ENCODE data around the gene DDAH1.

The DDAH1 gene

DNA sequence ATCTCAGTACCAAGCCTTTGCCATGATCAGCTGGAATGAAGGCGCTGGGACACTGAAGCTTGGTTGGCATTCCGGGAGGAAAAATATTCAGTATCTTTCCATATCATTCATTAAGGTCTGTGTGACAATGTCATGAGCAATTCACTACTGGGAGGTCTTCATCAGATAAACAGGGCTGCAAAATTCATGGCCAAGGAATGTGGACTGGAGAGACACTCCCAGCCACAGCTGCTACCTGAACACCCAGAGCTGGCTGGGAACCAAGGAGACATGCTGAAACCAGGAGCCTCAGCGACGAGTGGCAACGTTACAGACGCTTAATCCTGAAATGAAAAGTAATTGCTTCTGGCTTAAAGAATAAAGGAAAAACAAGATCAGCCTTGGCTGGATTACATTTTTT, 30.6 kb upstream of the DDAH1 start:
- TF ChIP-seq, protein P1, sequence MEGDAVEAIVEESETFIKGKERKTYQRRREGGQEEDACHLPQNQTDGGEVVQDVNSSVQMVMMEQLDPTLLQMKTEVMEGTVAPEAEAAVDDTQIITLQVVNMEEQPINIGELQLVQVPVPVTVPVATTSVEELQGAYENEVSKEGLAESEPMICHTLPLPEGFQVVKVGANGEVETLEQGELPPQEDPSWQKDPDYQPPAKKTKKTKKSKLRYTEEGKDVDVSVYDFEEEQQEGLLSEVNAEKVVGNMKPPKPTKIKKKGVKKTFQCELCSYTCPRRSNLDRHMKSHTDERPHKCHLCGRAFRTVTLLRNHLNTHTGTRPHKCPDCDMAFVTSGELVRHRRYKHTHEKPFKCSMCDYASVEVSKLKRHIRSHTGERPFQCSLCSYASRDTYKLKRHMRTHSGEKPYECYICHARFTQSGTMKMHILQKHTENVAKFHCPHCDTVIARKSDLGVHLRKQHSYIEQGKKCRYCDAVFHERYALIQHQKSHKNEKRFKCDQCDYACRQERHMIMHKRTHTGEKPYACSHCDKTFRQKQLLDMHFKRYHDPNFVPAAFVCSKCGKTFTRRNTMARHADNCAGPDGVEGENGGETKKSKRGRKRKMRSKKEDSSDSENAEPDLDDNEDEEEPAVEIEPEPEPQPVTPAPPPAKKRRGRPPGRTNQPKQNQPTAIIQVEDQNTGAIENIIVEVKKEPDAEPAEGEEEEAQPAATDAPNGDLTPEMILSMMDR (conservative IDR thresholded peaks at IDR 0.05; ENCODE audit: low read depth, low read length) = no peak
- peak; percentile 43 for DNase-seq (ENCODE audit: low read depth)
- no peak overlapping the region for H3K4me3 ChIP-seq (ENCODE audit: low read length)

DNA sequence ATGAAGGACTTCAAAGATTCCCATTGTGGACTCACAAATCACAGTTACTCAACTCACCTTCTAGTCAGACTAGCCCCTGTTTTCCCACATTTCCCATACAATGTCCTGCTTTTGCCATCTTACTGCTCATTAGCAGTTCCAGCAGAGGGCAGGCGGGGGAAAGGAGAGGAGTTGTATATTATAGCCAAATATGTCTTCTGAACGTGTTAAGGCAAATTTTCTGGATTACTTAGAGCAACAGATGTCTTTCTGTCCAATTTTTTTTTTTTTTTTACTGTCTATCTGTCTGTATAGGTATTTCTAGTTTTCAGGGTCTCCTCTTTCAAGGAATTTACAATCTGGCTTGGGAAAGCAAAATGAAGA, 29.9 kb upstream of the DDAH1 start:
- TF ChIP-seq, protein P1 (conservative IDR thresholded peaks at IDR 0.05; ENCODE audit: low read depth, low read length) = peak; percentile 59
- H3K4me3 ChIP-seq (ENCODE audit: low read length) = no peak overlapping the region
- no peak for DNase-seq (ENCODE audit: low read depth)

DNA sequence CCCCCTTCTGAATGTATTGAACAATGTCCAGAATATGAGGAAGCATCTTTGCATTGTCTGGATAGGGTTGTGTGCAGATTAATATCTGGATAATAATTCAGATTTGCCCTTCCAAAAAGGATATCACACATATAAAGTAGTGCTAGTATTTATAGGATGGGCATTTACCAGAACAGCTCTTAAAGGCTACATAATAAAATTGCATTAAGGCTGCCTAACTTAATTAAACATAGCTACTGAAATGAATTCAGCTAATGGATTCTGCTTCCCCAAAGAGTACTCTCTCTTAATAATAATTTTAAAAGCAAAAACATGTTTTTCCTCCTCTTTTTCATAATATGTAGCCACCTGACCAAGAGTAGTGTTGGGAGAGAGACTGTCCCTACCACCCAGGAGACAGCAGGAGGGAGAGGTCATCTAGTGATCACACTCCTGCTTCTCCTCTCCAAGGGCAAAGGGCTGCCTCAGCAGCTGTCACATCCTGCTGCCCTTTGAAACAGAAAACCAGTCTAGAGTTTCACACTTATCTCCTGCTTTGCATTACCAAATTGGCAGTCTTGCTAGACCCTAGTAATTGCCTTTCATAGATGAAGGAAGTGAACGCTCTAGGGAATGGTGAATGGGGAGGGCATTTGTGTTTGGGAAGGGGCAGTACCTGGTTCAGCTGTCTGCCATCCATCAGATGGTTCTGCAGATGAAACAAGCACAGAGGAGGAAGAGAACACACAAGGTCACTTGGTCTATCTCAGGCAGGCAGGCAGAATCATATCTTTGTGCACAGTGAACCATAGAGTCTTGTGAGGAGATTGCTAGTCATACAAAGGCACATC, 29.3 kb upstream of the DDAH1 start:
- TF ChIP-seq, protein P1 (conservative IDR thresholded peaks at IDR 0.05; ENCODE audit: low read depth, low read length) = no peak
- no peak overlapping the region for H3K4me3 ChIP-seq (ENCODE audit: low read length)
- no peak for DNase-seq (ENCODE audit: low read depth)

DNA sequence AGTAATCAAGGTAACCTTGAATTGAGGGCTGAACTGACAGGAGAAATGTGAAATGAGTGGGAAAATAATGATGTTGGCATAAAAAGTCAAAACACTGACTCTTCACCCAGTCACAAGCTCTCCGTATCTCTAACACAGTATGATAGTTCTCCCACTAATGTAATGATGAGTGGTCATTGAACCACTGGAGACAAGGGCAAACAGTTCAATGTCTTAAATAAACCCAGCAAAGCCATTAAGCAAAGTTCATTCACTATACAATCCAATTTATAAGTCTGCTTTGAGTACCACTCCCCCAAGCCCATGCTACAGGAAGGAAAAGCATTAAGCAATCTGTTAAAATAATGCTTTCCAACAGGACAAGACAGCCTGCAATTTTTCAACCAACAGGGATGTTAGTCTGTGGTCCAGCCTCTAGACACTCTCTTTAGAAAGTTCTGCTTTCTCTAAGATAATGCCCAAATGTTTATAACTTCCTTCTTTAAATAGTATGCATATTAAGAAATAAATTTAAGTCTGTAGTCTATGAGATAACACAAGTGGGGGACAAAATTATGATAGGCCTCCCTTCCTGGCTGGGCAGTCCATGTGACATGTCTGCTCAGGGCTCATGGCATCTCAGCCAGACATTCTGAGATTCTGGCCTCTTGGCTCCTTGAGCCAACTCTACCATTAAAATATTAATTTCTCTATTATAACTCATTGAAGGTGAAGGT, 25.5 kb upstream of the DDAH1 start:
- no peak for DNase-seq (ENCODE audit: low read depth)
- H3K4me3 ChIP-seq (ENCODE audit: low read length) = no peak overlapping the region
- TF ChIP-seq, protein P1 (conservative IDR thresholded peaks at IDR 0.05; ENCODE audit: low read depth, low read length) = no peak

DNA sequence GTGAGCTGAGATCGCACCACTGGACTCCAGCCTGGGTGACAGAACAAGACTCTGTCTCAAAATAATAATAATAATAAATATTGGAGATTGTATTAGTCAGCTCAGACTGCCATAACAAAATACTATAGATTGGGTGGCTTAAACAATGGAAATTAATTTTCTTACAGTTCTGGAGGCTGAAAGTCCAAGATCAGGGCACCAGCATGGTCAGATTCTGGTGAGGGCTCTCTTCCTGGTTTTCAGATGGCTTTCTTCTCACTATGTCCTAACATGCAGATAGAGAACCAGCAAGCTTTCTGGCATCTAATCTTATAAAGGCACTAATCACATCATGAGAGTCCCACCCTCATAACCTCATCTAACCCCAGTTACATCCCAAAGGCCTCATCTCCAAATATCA, 23.2 kb upstream of the DDAH1 start:
- H3K4me3 ChIP-seq (ENCODE audit: low read length) = no peak overlapping the region
- TF ChIP-seq, protein P1 (conservative IDR thresholded peaks at IDR 0.05; ENCODE audit: low read depth, low read length) = no peak
- DNase-seq (ENCODE audit: low read depth) = no peak

DNA sequence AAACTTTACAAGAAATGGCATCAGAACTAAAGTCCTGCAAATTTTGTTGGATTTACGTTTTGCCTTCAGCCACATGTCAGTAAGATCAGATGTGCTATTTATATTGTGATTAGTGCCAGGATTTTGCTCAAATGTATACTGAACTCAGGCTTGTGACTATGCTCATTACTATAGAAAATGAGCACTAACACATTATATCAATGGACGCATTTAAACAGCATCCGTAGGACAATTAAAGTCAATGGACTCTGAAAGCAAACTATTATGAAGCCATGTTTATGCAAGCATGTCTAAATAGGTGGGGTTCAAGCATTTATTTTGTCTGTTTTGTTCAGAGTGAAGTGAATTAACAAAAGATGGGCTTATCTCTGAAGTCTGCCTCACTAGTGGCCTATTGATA, 20.6 kb upstream of the DDAH1 start:
- DNase-seq (ENCODE audit: low read depth) = no peak
- H3K4me3 ChIP-seq (ENCODE audit: low read length) = no peak overlapping the region
- TF ChIP-seq, protein P1 (conservative IDR thresholded peaks at IDR 0.05; ENCODE audit: low read depth, low read length) = no peak

DNA sequence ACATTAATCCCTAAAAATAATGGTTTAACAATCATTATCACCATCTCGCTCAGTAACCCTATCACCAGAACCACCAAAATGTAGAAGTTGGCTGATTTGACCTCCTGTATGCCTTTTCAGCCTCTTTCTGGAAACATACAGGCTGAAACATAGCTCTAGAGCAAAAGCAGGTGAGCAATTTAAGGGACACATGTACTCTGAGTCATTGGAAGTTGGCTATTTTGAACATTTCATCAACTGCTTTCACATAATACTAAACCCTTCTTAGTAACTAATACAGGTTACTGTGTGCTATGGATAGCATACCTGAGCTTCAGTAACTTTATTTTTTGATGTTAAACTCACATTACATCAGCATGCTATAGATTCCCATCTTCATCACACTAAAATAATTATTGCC, 19.8 kb upstream of the DDAH1 start:
- H3K4me3 ChIP-seq (ENCODE audit: low read length) = no peak overlapping the region
- TF ChIP-seq, protein P1 (conservative IDR thresholded peaks at IDR 0.05; ENCODE audit: low read depth, low read length) = no peak
- DNase-seq (ENCODE audit: low read depth) = no peak
